ENCODE results near the gene B4GALNT4. TPM values are rescaled to one million over a fixed set of nuclear protein-coding genes. Genes with fewer than 3 reads are reported as not detected.
"Not testable (repeated sequence)": the region's sequence is repeated elsewhere in the genome, so short reads cannot be mapped to it uniquely, and the experiment has no call there.

The B4GALNT4 gene
- total RNA-seq, 1 donor from 2014 or later, result 32.2 TPM

GRCh38 chr11:411520-411919, 42.2 kb downstream of the B4GALNT4 start:
- DNase-seq (ENCODE audit: low spot score); ATAC-seq; intact Hi-C loops (cut with DNase I): not testable (repeated sequence)

GRCh38 chr11:412641-413119, 43.4 kb downstream of the B4GALNT4 start:
- ATAC-seq, result no peak
- intact Hi-C loops (cut with DNase I), result no loop called here
- no peak for DNase-seq (ENCODE audit: low spot score)

- DNase-seq (ENCODE audit: low spot score) (no peak), ATAC-seq (no peak)
- intact Hi-C loops (cut with DNase I), result no loop called here
Observed at GRCh38 chr11:413120-414081, 44.1 kb downstream of the B4GALNT4 start.

- intact Hi-C loops (cut with DNase I), result no loop called here
- DNase-seq (ENCODE audit: low spot score) (no peak), ATAC-seq (peak; percentile 16)
Observed at GRCh38 chr11:414318-414857, 45.1 kb downstream of the B4GALNT4 start.

GRCh38 chr11:415640-416041, 46.3 kb downstream of the B4GALNT4 start:
- DNase-seq (ENCODE audit: low spot score) (no peak), ATAC-seq (no peak)
- intact Hi-C loops (cut with DNase I), result no loop called here

- no peak for DNase-seq (ENCODE audit: low spot score)
- intact Hi-C loops (cut with DNase I), result no loop called here
- ATAC-seq, result peak; percentile 22
Observed at GRCh38 chr11:416051-416756, 46.9 kb downstream of the B4GALNT4 start.

- intact Hi-C loops (cut with DNase I), result no loop called here
Observed at GRCh38 chr11:416757-417621, 47.7 kb downstream of the B4GALNT4 start.

GRCh38 chr11:417652-418342, 48.5 kb downstream of the B4GALNT4 start:
- DNase-seq (ENCODE audit: low spot score), result no peak
- no peak for ATAC-seq
- intact Hi-C loops (cut with DNase I), result no loop called here

More at GRCh38 chr11:416757-417621, 47.7 kb downstream of the B4GALNT4 start:
- ATAC-seq, result peak; percentile 13
- DNase-seq (ENCODE audit: low spot score), result no peak

- intact Hi-C loops (cut with DNase I), result no loop called here
- no peak for ATAC-seq
Observed at GRCh38 chr11:418343-419247, 49.3 kb downstream of the B4GALNT4 start.

GRCh38 chr11:419248-420005, 50.1 kb downstream of the B4GALNT4 start:
- intact Hi-C loops (cut with DNase I), result no loop called here
- ATAC-seq, result no peak
- no peak for DNase-seq (ENCODE audit: low spot score)

More at GRCh38 chr11:418343-419247, 49.3 kb downstream of the B4GALNT4 start:
- DNase-seq (ENCODE audit: low spot score), result no peak

GRCh38 chr11:420054-420910, 51.0 kb downstream of the B4GALNT4 start:
- intact Hi-C loops (cut with DNase I), result no loop called here
- no peak for ATAC-seq
- DNase-seq (ENCODE audit: low spot score), result no peak

- no peak for DNase-seq (ENCODE audit: low spot score)
Observed at GRCh38 chr11:420911-421321, 51.6 kb downstream of the B4GALNT4 start.

GRCh38 chr11:422249-422656, 53.0 kb downstream of the B4GALNT4 start:
- intact Hi-C loops (cut with DNase I), result no loop called here
- DNase-seq (ENCODE audit: low spot score) (no peak), ATAC-seq (no peak)

More at GRCh38 chr11:420911-421321, 51.6 kb downstream of the B4GALNT4 start:
- intact Hi-C loops (cut with DNase I), result no loop called here
- no peak for ATAC-seq

- intact Hi-C loops (cut with DNase I), result no loop called here
- no peak for DNase-seq (ENCODE audit: low spot score)
- ATAC-seq, result no peak
Observed at GRCh38 chr11:424232-424631, 54.9 kb downstream of the B4GALNT4 start.

GRCh38 chr11:424766-425165, 55.5 kb downstream of the B4GALNT4 start:
- intact Hi-C loops (cut with DNase I); ATAC-seq; DNase-seq (ENCODE audit: low spot score): not testable (repeated sequence)
